ENCODE results near the gene DLX2. TPM values are rescaled to one million over a fixed set of nuclear protein-coding genes. Genes with fewer than 3 reads are reported as not detected.

Gene DLX2
- total RNA-seq, 1 experiment from 2014 or later = 4.4 TPM

DNA sequence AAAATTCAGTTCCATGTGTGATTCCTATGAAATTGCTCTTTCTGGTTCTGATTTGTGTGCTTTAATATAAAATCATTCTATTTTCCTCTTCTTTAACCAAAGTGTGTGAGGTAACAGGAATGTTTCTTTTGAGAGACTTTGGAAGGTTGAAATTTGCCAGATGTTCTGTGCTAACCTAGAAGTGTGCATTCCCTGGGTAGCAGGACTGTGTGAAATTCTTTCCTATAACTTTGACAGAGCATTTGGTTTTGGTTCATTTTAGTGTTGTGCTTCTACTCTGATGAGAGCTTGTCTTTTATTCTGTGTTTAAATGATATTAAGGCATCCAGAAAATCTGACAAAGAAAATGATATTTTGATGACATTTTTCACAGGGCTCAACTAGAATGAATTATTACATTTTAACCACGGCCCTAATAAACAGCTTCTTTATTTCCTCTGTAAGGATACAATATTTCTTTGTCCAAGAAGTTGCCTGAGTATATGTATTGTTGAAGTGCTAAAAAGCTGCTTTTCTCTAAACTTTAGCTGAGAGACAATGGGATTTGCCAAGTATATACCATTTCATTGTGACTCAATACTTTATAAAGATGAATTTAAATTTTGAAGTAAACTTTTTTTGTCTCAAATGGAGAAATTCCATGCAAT, 52.1 kb downstream of the DLX2 start:
- TF ChIP-seq TCF7L2 (IDR thresholded peaks at IDR 0.05; ENCODE audit: low read depth, low read length) = no peak
- TF ChIP-seq, protein P1, sequence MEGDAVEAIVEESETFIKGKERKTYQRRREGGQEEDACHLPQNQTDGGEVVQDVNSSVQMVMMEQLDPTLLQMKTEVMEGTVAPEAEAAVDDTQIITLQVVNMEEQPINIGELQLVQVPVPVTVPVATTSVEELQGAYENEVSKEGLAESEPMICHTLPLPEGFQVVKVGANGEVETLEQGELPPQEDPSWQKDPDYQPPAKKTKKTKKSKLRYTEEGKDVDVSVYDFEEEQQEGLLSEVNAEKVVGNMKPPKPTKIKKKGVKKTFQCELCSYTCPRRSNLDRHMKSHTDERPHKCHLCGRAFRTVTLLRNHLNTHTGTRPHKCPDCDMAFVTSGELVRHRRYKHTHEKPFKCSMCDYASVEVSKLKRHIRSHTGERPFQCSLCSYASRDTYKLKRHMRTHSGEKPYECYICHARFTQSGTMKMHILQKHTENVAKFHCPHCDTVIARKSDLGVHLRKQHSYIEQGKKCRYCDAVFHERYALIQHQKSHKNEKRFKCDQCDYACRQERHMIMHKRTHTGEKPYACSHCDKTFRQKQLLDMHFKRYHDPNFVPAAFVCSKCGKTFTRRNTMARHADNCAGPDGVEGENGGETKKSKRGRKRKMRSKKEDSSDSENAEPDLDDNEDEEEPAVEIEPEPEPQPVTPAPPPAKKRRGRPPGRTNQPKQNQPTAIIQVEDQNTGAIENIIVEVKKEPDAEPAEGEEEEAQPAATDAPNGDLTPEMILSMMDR (IDR thresholded peaks at IDR 0.05) = no peak
- no peak for TF ChIP-seq POLR2AphosphoS5 (IDR thresholded peaks at IDR 0.05; ENCODE audit: low read depth, low read length)
- TF ChIP-seq SIN3A (IDR thresholded peaks at IDR 0.05; ENCODE audit: borderline replicate concordance, insufficient read depth, low read depth, low read length) = no peak
- TF ChIP-seq, protein P2, sequence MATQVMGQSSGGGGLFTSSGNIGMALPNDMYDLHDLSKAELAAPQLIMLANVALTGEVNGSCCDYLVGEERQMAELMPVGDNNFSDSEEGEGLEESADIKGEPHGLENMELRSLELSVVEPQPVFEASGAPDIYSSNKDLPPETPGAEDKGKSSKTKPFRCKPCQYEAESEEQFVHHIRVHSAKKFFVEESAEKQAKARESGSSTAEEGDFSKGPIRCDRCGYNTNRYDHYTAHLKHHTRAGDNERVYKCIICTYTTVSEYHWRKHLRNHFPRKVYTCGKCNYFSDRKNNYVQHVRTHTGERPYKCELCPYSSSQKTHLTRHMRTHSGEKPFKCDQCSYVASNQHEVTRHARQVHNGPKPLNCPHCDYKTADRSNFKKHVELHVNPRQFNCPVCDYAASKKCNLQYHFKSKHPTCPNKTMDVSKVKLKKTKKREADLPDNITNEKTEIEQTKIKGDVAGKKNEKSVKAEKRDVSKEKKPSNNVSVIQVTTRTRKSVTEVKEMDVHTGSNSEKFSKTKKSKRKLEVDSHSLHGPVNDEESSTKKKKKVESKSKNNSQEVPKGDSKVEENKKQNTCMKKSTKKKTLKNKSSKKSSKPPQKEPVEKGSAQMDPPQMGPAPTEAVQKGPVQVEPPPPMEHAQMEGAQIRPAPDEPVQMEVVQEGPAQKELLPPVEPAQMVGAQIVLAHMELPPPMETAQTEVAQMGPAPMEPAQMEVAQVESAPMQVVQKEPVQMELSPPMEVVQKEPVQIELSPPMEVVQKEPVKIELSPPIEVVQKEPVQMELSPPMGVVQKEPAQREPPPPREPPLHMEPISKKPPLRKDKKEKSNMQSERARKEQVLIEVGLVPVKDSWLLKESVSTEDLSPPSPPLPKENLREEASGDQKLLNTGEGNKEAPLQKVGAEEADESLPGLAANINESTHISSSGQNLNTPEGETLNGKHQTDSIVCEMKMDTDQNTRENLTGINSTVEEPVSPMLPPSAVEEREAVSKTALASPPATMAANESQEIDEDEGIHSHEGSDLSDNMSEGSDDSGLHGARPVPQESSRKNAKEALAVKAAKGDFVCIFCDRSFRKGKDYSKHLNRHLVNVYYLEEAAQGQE (IDR thresholded peaks at IDR 0.05; ENCODE audit: insufficient read depth in 1 of 2, low read depth in 2 of 2, low read length in 1 of 2) = no peak
- in situ Hi-C loops (cut with HindIII; ENCODE audit: low pct_unique_long_range_greater_than_20kb, low sequenced_read_pairs) = no loop called here
- DNase-seq (ENCODE audit: low read depth, low spot score) (no peak), ATAC-seq (no peak)
- no peak overlapping the region for H3K4me3 ChIP-seq (ENCODE audit: low read depth in 2 of 2, low read length in 2 of 2)
- CTCF ChIA-PET = no interaction called here
- no peaks in the 10 kb centered on the region for H3K36me3 ChIP-seq (ENCODE audit: control insufficient read depth, insufficient read depth, low read length)
- H3K27ac ChIP-seq (ENCODE audit: low read length) = no peak overlapping the region
- peaks cover 12% of the 10 kb centered on the region; the same call in 1 of the 2 replicates for H3K4me1 ChIP-seq (ENCODE audit: control insufficient read depth, insufficient read depth, low read length)
- no peaks in the 10 kb centered on the region for H3K9me3 ChIP-seq (ENCODE audit: control insufficient read depth, insufficient read depth, low read depth, low read length)
- intact Hi-C loops (cut with micrococcal nuclease; ENCODE audit: unreplicated experiment) = no loop called here
- BruUV-seq (replicated peaks) = no TSS peak
- POLR2A ChIA-PET = no interaction called here
- no peaks in the 10 kb centered on the region for H3K27me3 ChIP-seq (ENCODE audit: control insufficient read depth, insufficient read depth, low read length)

DNA sequence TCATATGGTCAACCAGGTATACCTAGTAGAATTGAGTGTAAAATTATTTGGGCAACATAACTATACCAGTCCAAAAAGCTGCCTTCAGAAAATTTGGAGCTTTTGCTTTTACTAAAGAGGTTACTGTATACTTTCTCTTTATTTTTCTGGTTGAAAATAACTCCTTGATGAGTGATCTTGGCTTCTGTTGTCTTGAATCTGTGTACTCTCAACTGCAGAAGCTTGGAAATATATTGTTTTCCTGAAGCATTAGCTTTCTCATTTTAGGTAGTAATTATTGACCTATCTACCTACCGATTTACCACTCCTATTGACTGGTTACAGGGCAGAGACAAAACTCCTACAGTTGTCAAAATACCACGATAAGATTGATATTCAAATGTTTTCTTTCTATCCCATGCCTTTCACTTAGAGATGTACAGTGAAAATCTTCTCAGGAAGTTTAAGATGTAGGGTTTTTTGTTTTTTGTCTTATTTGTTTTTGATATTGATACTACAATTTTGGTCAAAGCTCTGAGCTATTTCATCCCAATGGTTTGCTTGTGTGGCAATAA, 53.1 kb downstream of the DLX2 start:
- H3K27ac ChIP-seq (ENCODE audit: low read length) = no peak overlapping the region
- BruUV-seq (replicated peaks) = no TSS peak
- DNase-seq (ENCODE audit: low read depth, low spot score) = no peak
- no peak for TF ChIP-seq TCF7L2 (IDR thresholded peaks at IDR 0.05; ENCODE audit: low read depth, low read length)
- no peak for TF ChIP-seq SIN3A (IDR thresholded peaks at IDR 0.05; ENCODE audit: borderline replicate concordance, insufficient read depth, low read depth, low read length)
- no peak for TF ChIP-seq POLR2AphosphoS5 (IDR thresholded peaks at IDR 0.05; ENCODE audit: low read depth, low read length)
- TF ChIP-seq, protein P1 (IDR thresholded peaks at IDR 0.05) = no peak
- TF ChIP-seq, protein P2 (IDR thresholded peaks at IDR 0.05; ENCODE audit: insufficient read depth in 1 of 2, low read depth in 2 of 2, low read length in 1 of 2) = no peak
- no peaks in the 10 kb centered on the region for H3K36me3 ChIP-seq (ENCODE audit: control insufficient read depth, insufficient read depth, low read length)
- H3K4me1 ChIP-seq (ENCODE audit: control insufficient read depth, insufficient read depth, low read length) = peaks cover 12% of the 10 kb centered on the region; the same call in 1 of the 2 replicates
- H3K9me3 ChIP-seq (ENCODE audit: control insufficient read depth, insufficient read depth, low read depth, low read length) = no peaks in the 10 kb centered on the region
- CTCF ChIA-PET = no interaction called here
- no peaks in the 10 kb centered on the region for H3K27me3 ChIP-seq (ENCODE audit: control insufficient read depth, insufficient read depth, low read length)
- intact Hi-C loops (cut with micrococcal nuclease; ENCODE audit: unreplicated experiment) (no loop called here), in situ Hi-C loops (cut with HindIII; ENCODE audit: low pct_unique_long_range_greater_than_20kb, low sequenced_read_pairs) (no loop called here)
- ATAC-seq = no peak
- POLR2A ChIA-PET = interaction anchor here (0.6 kb wide), 1 partner anchor 8 kb away, joined by 3 read pairs; no protein-coding TSS in a partner anchor
- no peak overlapping the region for H3K4me3 ChIP-seq (ENCODE audit: low read depth in 2 of 2, low read length in 2 of 2)
